WTC11 (cell line): ENCODE data around the gene FOLR2. TPM values are rescaled to one million over a fixed set of nuclear protein-coding genes. Genes with fewer than 3 reads are reported as not detected.

Experiments used
- ATAC-seq: fragments of 200-7000 bp; cut with Tn5 transposase; 2 replicates; pipeline ENCODE4 v1.10.0; 2021; ENCODE audit warnings: mild to moderate bottlenecking, moderate library complexity
- CTCF ChIA-PET: fragments of 300-600 bp; sonication (Branson Sonifier 250); formaldehyde crosslinking; loops from one replicate; lab custom pipeline; 2021; ENCODE audit warnings: antibody characterized with exemption; lab: Charles Lee
- POLR2A ChIA-PET: fragments of 350-600 bp; sonication (Branson Sonifier 250); formaldehyde crosslinking; loops from one replicate; lab custom pipeline; 2021; ENCODE audit warnings: antibody characterized with exemption; lab: Charles Lee
- DNase-seq: peaks from one replicate; pipeline ENCODE4 v3.0.0; 2021; ENCODE audit warnings: low spot score
- H3K27ac Mint-ChIP-seq: 2 replicates; pipeline ENCODE4 v1.8.0; 2021; ENCODE audit warnings: mixed read lengths
- H3K27me3 Mint-ChIP-seq: 2 replicates; pipeline ENCODE4 v1.8.0; 2021; ENCODE audit warnings: low read depth, mild to moderate bottlenecking, moderate library complexity, mixed read lengths
- H3K36me3 Mint-ChIP-seq: 2 replicates; pipeline ENCODE4 v1.8.0; 2021; ENCODE audit warnings: mixed read lengths
- H3K4me1 Mint-ChIP-seq: 2 replicates; pipeline ENCODE4 v1.8.0; 2022; ENCODE audit warnings: mixed read lengths
- H3K4me3 Mint-ChIP-seq: 2 replicates; pipeline ENCODE4 v1.8.0; 2021; ENCODE audit warnings: mild to moderate bottlenecking, moderate library complexity, mixed read lengths
- H3K9me3 Mint-ChIP-seq: 2 replicates; pipeline ENCODE4 v1.8.0; 2021; ENCODE audit warnings: mixed read lengths
- AR ChIP-seq: fragments of 250-450 bp; sonication (Bioruptor Pico); IDR thresholded peaks from 2 replicates; pipeline ENCODE4 v1.9.0; 2021; ENCODE audit warnings: mild to moderate bottlenecking
- ATF1 ChIP-seq: sonication (generic); formaldehyde crosslinking; IDR thresholded peaks from 2 replicates; pipeline ENCODE4 v1.8.1; 2023; ENCODE audit warnings: mild to moderate bottlenecking, moderate library complexity, missing genetic modification reagents
- E2F5 ChIP-seq: sonication (generic); formaldehyde crosslinking; IDR thresholded peaks from 2 replicates; pipeline ENCODE4 v1.8.1; 2022; ENCODE audit warnings: mild to moderate bottlenecking, moderate library complexity, missing genetic modification reagents
- ETV6 ChIP-seq: sonication (generic); formaldehyde crosslinking; IDR thresholded peaks from 2 replicates; pipeline ENCODE4 v1.8.1; 2022; ENCODE audit warnings: mild to moderate bottlenecking, missing genetic modification reagents
- FOXP1 ChIP-seq: sonication (generic); formaldehyde crosslinking; IDR thresholded peaks from 2 replicates; pipeline ENCODE4 v1.8.0; 2022; ENCODE audit warnings: missing genetic modification reagents, mild to moderate bottlenecking, moderate library complexity, borderline replicate concordance
- GTF2I ChIP-seq: fragments of 250-450 bp; sonication (Bioruptor Pico); conservative IDR thresholded peaks from 2 replicates; pipeline ENCODE4 v1.4.0; 2021; ENCODE audit warnings: mild to moderate bottlenecking
- HMGA2 ChIP-seq: fragments of 250-450 bp; sonication (Bioruptor Pico); IDR thresholded peaks from 2 replicates; pipeline ENCODE4 v1.4.0; 2021; ENCODE audit warnings: mild to moderate bottlenecking, moderate library complexity
- KAT7 ChIP-seq: sonication (generic); formaldehyde crosslinking; IDR thresholded peaks from 2 replicates; pipeline ENCODE4 v1.8.1; 2023; ENCODE audit warnings: missing genetic modification reagents, mild to moderate bottlenecking, borderline replicate concordance
- NFATC4 ChIP-seq: fragments of 250-450 bp; sonication (Bioruptor Pico); IDR thresholded peaks from 2 replicates; pipeline ENCODE4 v1.9.0; 2021; ENCODE audit warnings: mild to moderate bottlenecking
- SP1 ChIP-seq: sonication (generic); formaldehyde crosslinking; conservative IDR thresholded peaks from 2 replicates; pipeline ENCODE4 v1.8.1; 2022; ENCODE audit warnings: missing genetic modification reagents
- TEAD1 ChIP-seq: sonication (generic); formaldehyde crosslinking; IDR thresholded peaks from 2 replicates; pipeline ENCODE4 v1.8.0; 2022; ENCODE audit warnings: mild to moderate bottlenecking, missing genetic modification reagents
- ZBTB43 ChIP-seq: sonication (generic); formaldehyde crosslinking; IDR thresholded peaks from 2 replicates; pipeline ENCODE4 v1.8.1; 2023; ENCODE audit warnings: mild to moderate bottlenecking, missing genetic modification reagents
- ZMAT4 ChIP-seq: fragments of 250-450 bp; sonication (Bioruptor Pico); IDR thresholded peaks from 2 replicates; pipeline ENCODE4 v1.9.0; 2021; ENCODE audit warnings: mild to moderate bottlenecking
- ZNF232 ChIP-seq: sonication (generic); formaldehyde crosslinking; IDR thresholded peaks from 2 replicates; pipeline ENCODE4 v1.8.0; 2022; ENCODE audit warnings: mild to moderate bottlenecking, missing genetic modification reagents
- ZNF416 ChIP-seq: fragments of 250-450 bp; sonication (Bioruptor Pico); IDR thresholded peaks from 2 replicates; pipeline ENCODE4 v1.9.0; 2021; ENCODE audit warnings: mild to moderate bottlenecking, inconsistent platforms
- ZNF512 ChIP-seq: sonication (generic); formaldehyde crosslinking; IDR thresholded peaks from 2 replicates; pipeline ENCODE4 v1.8.1; 2022; ENCODE audit warnings: missing genetic modification reagents, borderline replicate concordance
- total RNA-seq: library from RNA; stranded (reverse); gene quantifications from 3 replicates; pipeline ENCODE4 v1.2.3, GENCODE V29; 2021
- TF ChIP-seq, protein P1 (sequence below): sonication (generic); formaldehyde crosslinking; IDR thresholded peaks from 2 replicates; pipeline ENCODE4 v1.8.0; 2022; ENCODE audit warnings: mild to moderate bottlenecking, missing genetic modification reagents
- TF ChIP-seq, protein P2 (sequence below): fragments of 200-600 bp; IDR thresholded peaks from 2 replicates; pipeline ENCODE4 v1.8.0; 2022; ENCODE audit warnings: antibody characterized with exemption
- TF ChIP-seq, protein P3 (sequence below): sonication (generic); formaldehyde crosslinking; conservative IDR thresholded peaks from 2 replicates; pipeline ENCODE4 v1.8.1; 2022; ENCODE audit warnings: mild to moderate bottlenecking, missing genetic modification reagents
- TF ChIP-seq, protein P4 (sequence below): sonication (generic); formaldehyde crosslinking; IDR thresholded peaks from 2 replicates; pipeline ENCODE4 v1.8.1; 2022; ENCODE audit warnings: mild to moderate bottlenecking, missing genetic modification reagents, moderate library complexity, borderline replicate concordance

The FOLR2 gene
- total RNA-seq, 1 experiment from 2014 or later, result not detected

- Mint-ChIP-seq H3K4me3 (no peak overlapping the region), H3K27ac (no peak overlapping the region), H3K4me1 (peaks cover 14% of the 10 kb centered on the region), H3K9me3 (no peaks in the 10 kb centered on the region), H3K36me3 (peaks cover 51% of the 10 kb centered on the region), H3K27me3 (0 out of 2 replicates have a peak, but pooled peaks cover 2% of the 10 kb centered on the region)
- POLR2A ChIA-PET, result interaction anchor here (0.6 to 0.9 kb wide), 2 partner anchors 8 to 17 kb away, joined by 3 read pairs; no protein-coding TSS in a partner anchor
- ATAC-seq (no peak), DNase-seq (no peak)
- CTCF ChIA-PET, result no interaction called here
- TF ChIP-seq ATF1 (no peak), E2F5 (CRISPR knock-in tag) (no peak), SP1 (CRISPR knock-in tag) (no peak), FOXP1 (CRISPR knock-in tag) (no peak), AR (no peak), KAT7 (CRISPR knock-in tag) (no peak), ZNF232 (no peak), TEAD1 (CRISPR knock-in tag) (no peak), GTF2I (CRISPR knock-in tag) (no peak), ZNF512 (CRISPR knock-in tag) (no peak), NFATC4 (CRISPR knock-in tag) (no peak), ZBTB43 (CRISPR knock-in tag) (no peak), ZNF416 (CRISPR knock-in tag) (no peak), ZMAT4 (no peak), HMGA2 (CRISPR knock-in tag) (no peak), ETV6 (CRISPR knock-in tag) (no peak)
- TF ChIP-seq, protein P1, sequence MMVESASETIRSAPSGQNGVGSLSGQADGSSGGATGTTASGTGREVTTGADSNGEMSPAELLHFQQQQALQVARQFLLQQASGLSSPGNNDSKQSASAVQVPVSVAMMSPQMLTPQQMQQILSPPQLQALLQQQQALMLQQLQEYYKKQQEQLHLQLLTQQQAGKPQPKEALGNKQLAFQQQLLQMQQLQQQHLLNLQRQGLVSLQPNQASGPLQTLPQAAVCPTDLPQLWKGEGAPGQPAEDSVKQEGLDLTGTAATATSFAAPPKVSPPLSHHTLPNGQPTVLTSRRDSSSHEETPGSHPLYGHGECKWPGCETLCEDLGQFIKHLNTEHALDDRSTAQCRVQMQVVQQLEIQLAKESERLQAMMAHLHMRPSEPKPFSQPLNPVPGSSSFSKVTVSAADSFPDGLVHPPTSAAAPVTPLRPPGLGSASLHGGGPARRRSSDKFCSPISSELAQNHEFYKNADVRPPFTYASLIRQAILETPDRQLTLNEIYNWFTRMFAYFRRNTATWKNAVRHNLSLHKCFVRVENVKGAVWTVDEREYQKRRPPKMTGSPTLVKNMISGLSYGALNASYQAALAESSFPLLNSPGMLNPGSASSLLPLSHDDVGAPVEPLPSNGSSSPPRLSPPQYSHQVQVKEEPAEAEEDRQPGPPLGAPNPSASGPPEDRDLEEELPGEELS (CRISPR knock-in tag), result no peak
- TF ChIP-seq, protein P2, sequence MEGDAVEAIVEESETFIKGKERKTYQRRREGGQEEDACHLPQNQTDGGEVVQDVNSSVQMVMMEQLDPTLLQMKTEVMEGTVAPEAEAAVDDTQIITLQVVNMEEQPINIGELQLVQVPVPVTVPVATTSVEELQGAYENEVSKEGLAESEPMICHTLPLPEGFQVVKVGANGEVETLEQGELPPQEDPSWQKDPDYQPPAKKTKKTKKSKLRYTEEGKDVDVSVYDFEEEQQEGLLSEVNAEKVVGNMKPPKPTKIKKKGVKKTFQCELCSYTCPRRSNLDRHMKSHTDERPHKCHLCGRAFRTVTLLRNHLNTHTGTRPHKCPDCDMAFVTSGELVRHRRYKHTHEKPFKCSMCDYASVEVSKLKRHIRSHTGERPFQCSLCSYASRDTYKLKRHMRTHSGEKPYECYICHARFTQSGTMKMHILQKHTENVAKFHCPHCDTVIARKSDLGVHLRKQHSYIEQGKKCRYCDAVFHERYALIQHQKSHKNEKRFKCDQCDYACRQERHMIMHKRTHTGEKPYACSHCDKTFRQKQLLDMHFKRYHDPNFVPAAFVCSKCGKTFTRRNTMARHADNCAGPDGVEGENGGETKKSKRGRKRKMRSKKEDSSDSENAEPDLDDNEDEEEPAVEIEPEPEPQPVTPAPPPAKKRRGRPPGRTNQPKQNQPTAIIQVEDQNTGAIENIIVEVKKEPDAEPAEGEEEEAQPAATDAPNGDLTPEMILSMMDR, result no peak
- TF ChIP-seq, protein P3, sequence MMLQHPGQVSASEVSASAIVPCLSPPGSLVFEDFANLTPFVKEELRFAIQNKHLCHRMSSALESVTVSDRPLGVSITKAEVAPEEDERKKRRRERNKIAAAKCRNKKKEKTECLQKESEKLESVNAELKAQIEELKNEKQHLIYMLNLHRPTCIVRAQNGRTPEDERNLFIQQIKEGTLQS (CRISPR knock-in tag), result no peak
- TF ChIP-seq, protein P4, sequence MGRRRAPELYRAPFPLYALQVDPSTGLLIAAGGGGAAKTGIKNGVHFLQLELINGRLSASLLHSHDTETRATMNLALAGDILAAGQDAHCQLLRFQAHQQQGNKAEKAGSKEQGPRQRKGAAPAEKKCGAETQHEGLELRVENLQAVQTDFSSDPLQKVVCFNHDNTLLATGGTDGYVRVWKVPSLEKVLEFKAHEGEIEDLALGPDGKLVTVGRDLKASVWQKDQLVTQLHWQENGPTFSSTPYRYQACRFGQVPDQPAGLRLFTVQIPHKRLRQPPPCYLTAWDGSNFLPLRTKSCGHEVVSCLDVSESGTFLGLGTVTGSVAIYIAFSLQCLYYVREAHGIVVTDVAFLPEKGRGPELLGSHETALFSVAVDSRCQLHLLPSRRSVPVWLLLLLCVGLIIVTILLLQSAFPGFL (CRISPR knock-in tag), result no peak
Observed at GRCh38 chr11:72229925-72230763, 13.6 kb downstream of the FOLR2 start.
